ENCODE measurements around the gene PALM3.
"Not testable (repeated sequence)": the region's sequence is repeated elsewhere in the genome, so short reads cannot be mapped to it uniquely, and the experiment has no call there.

PALM3 gene

DNA sequence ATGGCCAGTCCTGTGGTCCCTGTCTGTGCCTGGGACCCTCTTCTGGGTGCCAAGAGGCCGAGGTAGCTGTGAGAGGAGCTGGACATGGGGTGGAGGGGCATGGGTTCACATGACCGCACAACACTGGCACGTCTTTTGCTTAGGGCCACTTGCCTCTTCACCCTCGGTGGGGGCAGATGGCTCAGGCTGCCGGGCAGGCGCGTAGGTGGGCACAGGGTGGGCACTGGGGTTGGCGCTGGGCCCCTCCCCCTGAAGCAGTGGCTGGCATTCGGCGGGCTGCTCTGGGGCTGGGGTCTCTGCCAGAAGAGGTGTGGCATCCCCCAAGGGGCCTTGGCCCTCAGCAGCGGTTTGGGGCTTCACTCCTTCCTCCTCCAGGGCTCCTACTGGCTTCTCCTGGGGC is 8.4 kb downstream of the PALM3 start:
- TF ChIP-seq CTBP1 (IDR thresholded peaks at IDR 0.05; ENCODE audit: borderline replicate concordance), result no peak
- TF ChIP-seq L3MBTL2 (conservative IDR thresholded peaks at IDR 0.05), result no peak
- no peak for TF ChIP-seq HDGF (IDR thresholded peaks at IDR 0.05; ENCODE audit: borderline replicate concordance)
- CTCF ChIA-PET, result interaction anchor here (2.3 kb wide), 1 partner anchor 11 kb away, joined by 15 read pairs; no protein-coding TSS in a partner anchor

GRCh38 chr19:14053032-14053431 is 8.8 kb downstream of the PALM3 start:
- ChIA-PET POLR2A (interaction anchor here (1.1 kb wide), 1 partner anchor 47 kb away, joined by 3 read pairs; the partner anchor contains the start of gene RFX1), CTCF (interaction anchor here (2.3 kb wide), 1 partner anchor 10 kb away, joined by 15 read pairs; no protein-coding TSS in a partner anchor)

More for the DNA sequence above, 8.4 kb downstream of the PALM3 start:
- DNase-seq (ENCODE audit: extremely low spot score), result no peak
- POLR2A ChIA-PET, result interaction anchor here (1.1 kb wide), 1 partner anchor 47 kb away, joined by 3 read pairs; the partner anchor contains the start of gene RFX1

DNA sequence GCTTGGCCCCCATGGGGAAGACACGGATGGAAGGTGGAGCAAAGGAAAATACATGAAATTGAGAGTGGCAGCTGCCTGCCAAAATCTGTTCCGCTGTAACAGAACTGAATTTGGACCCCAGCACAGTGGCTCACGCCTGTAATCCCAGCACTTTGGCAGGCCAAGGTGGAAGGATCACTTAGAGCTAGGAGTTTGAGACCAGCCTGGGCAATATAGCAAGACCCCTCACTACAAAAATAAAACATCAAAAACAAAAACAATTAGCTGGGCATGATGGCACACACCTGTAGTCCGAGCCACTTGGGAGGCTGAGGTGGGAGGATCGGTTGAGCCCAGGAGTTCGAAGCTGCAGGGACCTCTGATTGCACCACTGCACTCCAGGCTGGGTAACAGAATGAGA is 9.4 kb downstream of the PALM3 start:
- TF ChIP-seq HDGF (IDR thresholded peaks at IDR 0.05; ENCODE audit: borderline replicate concordance) (no peak), ARNT (IDR thresholded peaks at IDR 0.05) (no peak), TARDBP (IDR thresholded peaks at IDR 0.05) (no peak), ELF4 (IDR thresholded peaks at IDR 0.05) (no peak), FOXM1 (IDR thresholded peaks at IDR 0.05; ENCODE audit: borderline replicate concordance) (no peak), FOXA1 (IDR thresholded peaks at IDR 0.05) (no peak), LEF1 (IDR thresholded peaks at IDR 0.05; ENCODE audit: borderline replicate concordance) (no peak), SUZ12 (IDR thresholded peaks at IDR 0.05) (no peak), CTBP1 (IDR thresholded peaks at IDR 0.05; ENCODE audit: borderline replicate concordance) (no peak), BHLHE40 (IDR thresholded peaks at IDR 0.05; ENCODE audit: borderline replicate concordance) (no peak), PKNOX1 (IDR thresholded peaks at IDR 0.05) (no peak), NFRKB (IDR thresholded peaks at IDR 0.05) (no peak), L3MBTL2 (conservative IDR thresholded peaks at IDR 0.05) (no peak)
- no peak for DNase-seq (ENCODE audit: extremely low spot score)
- CTCF ChIA-PET, result interaction anchor here (2.3 kb wide), 1 partner anchor 10 kb away, joined by 15 read pairs; no protein-coding TSS in a partner anchor
- POLR2A ChIA-PET, result interaction anchor here (1.1 kb wide), 1 partner anchor 46 kb away, joined by 3 read pairs; the partner anchor contains the start of gene RFX1

More at GRCh38 chr19:14053032-14053431, 8.8 kb downstream of the PALM3 start:
- TF ChIP-seq SUZ12 (IDR thresholded peaks at IDR 0.05) (no peak), L3MBTL2 (conservative IDR thresholded peaks at IDR 0.05) (no peak), ARNT (IDR thresholded peaks at IDR 0.05) (no peak), HDGF (IDR thresholded peaks at IDR 0.05; ENCODE audit: borderline replicate concordance) (no peak), NFRKB (IDR thresholded peaks at IDR 0.05) (no peak), FOXA1 (IDR thresholded peaks at IDR 0.05) (no peak), FOXM1 (IDR thresholded peaks at IDR 0.05; ENCODE audit: borderline replicate concordance) (no peak)
- no peak for DNase-seq (ENCODE audit: extremely low spot score)

DNA sequence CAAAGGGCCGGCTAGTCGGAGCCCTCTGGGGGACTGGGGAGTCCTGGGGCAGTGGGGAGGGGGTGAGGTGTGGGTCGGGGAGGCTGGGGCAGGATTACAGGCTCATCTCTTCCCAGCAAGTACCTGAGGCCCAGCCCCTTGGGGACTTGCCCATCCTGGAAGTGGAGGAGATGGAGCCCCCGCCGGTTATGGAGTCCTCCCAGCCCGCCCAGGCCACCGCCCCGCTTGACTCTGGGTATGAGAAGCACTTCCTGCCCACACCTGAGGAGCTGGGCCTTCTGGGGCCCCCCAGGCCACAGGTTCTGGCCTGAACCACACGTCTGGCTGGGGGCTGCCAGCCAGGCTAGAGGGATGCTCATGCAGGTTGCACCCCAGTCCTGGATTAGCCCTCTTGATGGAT is 9.9 kb downstream of the PALM3 start:
- no peak for TF ChIP-seq CTBP1 (IDR thresholded peaks at IDR 0.05; ENCODE audit: borderline replicate concordance)
- no peak for TF ChIP-seq ZNF384 (IDR thresholded peaks at IDR 0.05)
- no peak for TF ChIP-seq SUZ12 (IDR thresholded peaks at IDR 0.05)
- TF ChIP-seq NFRKB (IDR thresholded peaks at IDR 0.05), result no peak
- TF ChIP-seq ELF4 (IDR thresholded peaks at IDR 0.05), result no peak

GRCh38 chr19:14050961-14051360 is 10.9 kb downstream of the PALM3 start:
- DNase-seq (ENCODE audit: extremely low spot score); POLR2A ChIA-PET: not testable (repeated sequence)
- CTCF ChIA-PET, result interaction anchor here (0.9 kb wide), 1 partner anchor 19 kb away, joined by 5 read pairs; the partner anchor contains the start of gene IL27RA

More for the DNA sequence above, 9.9 kb downstream of the PALM3 start:
- POLR2A ChIA-PET, result no interaction called here
- DNase-seq (ENCODE audit: extremely low spot score), result no peak
- CTCF ChIA-PET, result interaction anchor here (2.3 kb wide), 1 partner anchor 9 kb away, joined by 15 read pairs; no protein-coding TSS in a partner anchor

DNA sequence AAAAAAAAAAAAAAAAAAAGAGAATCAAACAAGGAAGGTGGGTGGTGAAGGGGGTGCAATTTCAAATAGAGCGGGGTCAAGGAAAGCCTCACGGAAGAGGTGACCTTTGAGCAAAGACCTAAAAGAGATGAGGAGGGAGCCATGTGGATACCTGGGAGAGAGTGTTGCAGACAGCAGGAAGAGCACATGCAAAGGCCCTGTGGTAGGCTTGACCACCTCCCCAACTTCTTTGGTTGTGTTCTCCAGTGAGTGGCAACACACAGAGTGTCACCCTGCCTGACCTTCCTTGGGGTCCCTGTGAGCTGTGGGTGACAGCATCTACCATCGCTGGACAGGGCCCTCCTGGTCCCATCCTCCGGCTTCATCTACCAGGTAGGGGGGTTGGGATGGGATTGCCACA is 11.4 kb downstream of the PALM3 start:
- POLR2A ChIA-PET, result no interaction called here
- CTCF ChIA-PET, result interaction anchor here (0.9 kb wide), 1 partner anchor 19 kb away, joined by 5 read pairs; the partner anchor contains the start of gene IL27RA
- no peak for TF ChIP-seq ZNF384 (IDR thresholded peaks at IDR 0.05)
- no peak for TF ChIP-seq PKNOX1 (IDR thresholded peaks at IDR 0.05)
- TF ChIP-seq CTBP1 (IDR thresholded peaks at IDR 0.05; ENCODE audit: borderline replicate concordance), result no peak
- no peak for TF ChIP-seq SUZ12 (IDR thresholded peaks at IDR 0.05)
- no peak for TF ChIP-seq FOXK2 (IDR thresholded peaks at IDR 0.05)
- TF ChIP-seq ARNT (IDR thresholded peaks at IDR 0.05), result no peak
- TF ChIP-seq NFRKB (IDR thresholded peaks at IDR 0.05), result no peak
- TF ChIP-seq LEF1 (IDR thresholded peaks at IDR 0.05; ENCODE audit: borderline replicate concordance), result no peak
- TF ChIP-seq SP1 (IDR thresholded peaks at IDR 0.05), result no peak
- TF ChIP-seq FOXA1 (IDR thresholded peaks at IDR 0.05), result no peak
- no peak for TF ChIP-seq FOXM1 (IDR thresholded peaks at IDR 0.05; ENCODE audit: borderline replicate concordance)
- no peak for TF ChIP-seq BHLHE40 (IDR thresholded peaks at IDR 0.05; ENCODE audit: borderline replicate concordance)
- TF ChIP-seq ELF4 (IDR thresholded peaks at IDR 0.05), result no peak
- no peak for TF ChIP-seq HDGF (IDR thresholded peaks at IDR 0.05; ENCODE audit: borderline replicate concordance)
- TF ChIP-seq L3MBTL2 (conservative IDR thresholded peaks at IDR 0.05), result no peak
- no peak for DNase-seq (ENCODE audit: extremely low spot score)

DNA sequence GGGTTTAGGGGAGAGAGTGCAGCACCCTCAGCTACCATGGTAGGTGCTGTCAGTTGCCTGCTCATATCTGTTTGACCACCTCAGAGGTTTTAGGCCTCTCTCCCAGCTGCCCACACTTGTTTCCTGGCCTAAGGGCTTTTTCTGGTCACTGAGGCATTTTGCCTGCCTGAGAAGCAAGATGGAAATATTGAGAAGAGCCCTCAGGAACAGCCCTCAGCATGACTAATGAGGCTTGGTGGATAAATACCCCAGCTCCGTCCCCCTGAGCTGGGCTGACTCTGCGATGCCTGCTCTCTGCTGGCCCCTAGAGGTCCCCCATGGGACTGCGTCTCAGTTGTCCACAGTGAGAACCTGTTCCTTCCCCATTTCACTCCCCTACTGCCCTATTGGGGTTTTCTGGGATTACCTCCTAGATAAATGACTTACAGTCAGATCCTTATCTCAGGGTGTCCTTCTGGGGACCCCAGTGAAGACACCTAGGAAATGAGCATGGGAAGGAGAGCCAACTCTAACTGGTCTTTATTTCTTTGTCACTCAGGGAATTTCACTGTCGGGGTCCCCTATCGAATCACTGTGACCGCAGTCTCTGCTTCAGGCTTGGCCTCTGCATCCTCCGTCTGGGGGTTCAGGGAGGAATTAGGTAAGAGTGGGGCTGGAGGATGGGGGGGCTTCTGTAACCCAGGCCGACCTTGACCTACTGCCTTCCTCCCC is 13.3 kb downstream of the PALM3 start:
- ChIA-PET POLR2A (interaction anchor here (1.3 kb wide), 1 partner anchor 9 kb away, joined by 3 read pairs; no protein-coding TSS in a partner anchor), CTCF (interaction anchor here (0.7 to 1.5 kb wide), 3 partner anchors 17 to 209 kb away, joined by 3 to 8 read pairs (median 4); partner anchors contain the start of genes IL27RA and MISP3)
- DNase-seq (ENCODE audit: extremely low spot score), result peak; percentile 80
- no peak for TF ChIP-seq CTBP1 (IDR thresholded peaks at IDR 0.05; ENCODE audit: borderline replicate concordance)
- no peak for TF ChIP-seq SP1 (IDR thresholded peaks at IDR 0.05)
- TF ChIP-seq FOXK2 (IDR thresholded peaks at IDR 0.05), result no peak
- no peak for TF ChIP-seq FOXM1 (IDR thresholded peaks at IDR 0.05; ENCODE audit: borderline replicate concordance)
- no peak for TF ChIP-seq TARDBP (IDR thresholded peaks at IDR 0.05)
- TF ChIP-seq BHLHE40 (IDR thresholded peaks at IDR 0.05; ENCODE audit: borderline replicate concordance), result no peak

DNA sequence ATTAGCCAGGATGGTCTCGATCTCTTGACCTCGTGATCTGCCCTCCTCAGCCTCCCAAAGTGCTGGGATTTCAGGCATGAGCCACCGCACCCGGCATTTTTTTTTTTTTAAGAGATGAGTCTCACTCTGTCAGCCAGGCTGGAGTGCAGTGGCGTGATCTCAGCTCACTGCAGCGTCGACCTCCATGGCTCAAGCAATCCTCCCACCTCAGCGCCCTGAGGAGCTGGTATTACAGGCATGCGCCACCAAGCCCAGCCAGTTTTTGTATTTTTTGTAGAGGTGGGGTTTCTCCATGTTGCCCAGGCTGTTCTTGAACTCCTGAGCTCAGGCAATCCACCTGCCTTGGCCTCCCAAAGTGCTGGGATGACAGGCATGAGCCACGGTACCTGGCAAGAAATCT is 14.0 kb downstream of the PALM3 start:
- POLR2A ChIA-PET, result interaction anchor here (1.3 kb wide), 1 partner anchor 9 kb away, joined by 3 read pairs; no protein-coding TSS in a partner anchor
- DNase-seq (ENCODE audit: extremely low spot score), result not testable (repeated sequence)
- CTCF ChIA-PET, result interaction anchor here (1.5 kb wide), 1 partner anchor 24 kb away, joined by 3 read pairs; the partner anchor contains the start of gene MISP3

GRCh38 chr19:14042659-14043608 is 18.9 kb downstream of the PALM3 start:
- DNase-seq (ENCODE audit: extremely low spot score), result peak; percentile 69
- CTCF ChIA-PET, result interaction anchor here (0.5 to 1.9 kb wide), 8 partner anchors 10 to 181 kb away, joined by 3 to 15 read pairs (median 4); partner anchors contain the start of genes IL27RA, MISP3 and RLN3

More at GRCh38 chr19:14042659-14043608, 18.9 kb downstream of the PALM3 start:
- POLR2A ChIA-PET, result interaction anchor here (1.8 kb wide), 1 partner anchor 11 kb away, joined by 7 read pairs; the partner anchor contains the start of gene IL27RA
